Endothelial cell (in vitro differentiated cells): ENCODE results near the gene ERC2. TPM values are rescaled to one million over a fixed set of nuclear protein-coding genes. Genes with fewer than 3 reads are reported as not detected.

Experiments
- DNase-seq: peaks from one replicate; pipeline ENCODE4 v3.0.0; 2021; ENCODE audit warnings: low spot score
- H3K27ac Mint-ChIP-seq: one replicate; pipeline ENCODE4 v1.8.0; 2021; ENCODE audit warnings: mixed read lengths, inconsistent platforms; ENCODE audit not compliant: unreplicated experiment
- H3K27me3 Mint-ChIP-seq: one replicate; pipeline ENCODE4 v1.8.0; 2021; ENCODE audit warnings: mild to moderate bottlenecking, moderate library complexity, mixed read lengths, inconsistent platforms; ENCODE audit not compliant: unreplicated experiment
- H3K36me3 Mint-ChIP-seq: one replicate; pipeline ENCODE4 v1.8.0; 2021; ENCODE audit warnings: mild to moderate bottlenecking, low read depth, mixed read lengths, inconsistent platforms; ENCODE audit not compliant: unreplicated experiment
- H3K4me1 Mint-ChIP-seq: one replicate; pipeline ENCODE4 v1.8.0; 2021; ENCODE audit warnings: mild to moderate bottlenecking, mixed read lengths, inconsistent platforms; ENCODE audit not compliant: unreplicated experiment
- H3K4me3 Mint-ChIP-seq: one replicate; pipeline ENCODE4 v1.8.0; 2021; ENCODE audit warnings: mild to moderate bottlenecking, mixed read lengths, inconsistent platforms; ENCODE audit not compliant: unreplicated experiment
- H3K9me3 Mint-ChIP-seq: one replicate; pipeline ENCODE4 v1.8.0; 2021; ENCODE audit warnings: mixed read lengths, inconsistent platforms; ENCODE audit not compliant: unreplicated experiment
- total RNA-seq: library from RNA; stranded (reverse); fragmentation: NEBNext Ultra II Directional; extraction: Animal tissue kit (Norgen Biotek cat#: 25700); gene quantifications from one replicate; pipeline ENCODE4 v1.2.1, GENCODE V29; 2021; ENCODE audit not compliant: unreplicated experiment
- TF ChIP-seq, protein P1 (sequence below): fragments of 200-600 bp; sonication (generic); IDR thresholded peaks from one replicate; pipeline ENCODE4 v1.5.0; 2021; ENCODE audit warnings: antibody characterized with exemption; ENCODE audit not compliant: unreplicated experiment

Gene ERC2
- total RNA-seq, 1 donor from 2014 or later = 20.5 TPM

DNA sequence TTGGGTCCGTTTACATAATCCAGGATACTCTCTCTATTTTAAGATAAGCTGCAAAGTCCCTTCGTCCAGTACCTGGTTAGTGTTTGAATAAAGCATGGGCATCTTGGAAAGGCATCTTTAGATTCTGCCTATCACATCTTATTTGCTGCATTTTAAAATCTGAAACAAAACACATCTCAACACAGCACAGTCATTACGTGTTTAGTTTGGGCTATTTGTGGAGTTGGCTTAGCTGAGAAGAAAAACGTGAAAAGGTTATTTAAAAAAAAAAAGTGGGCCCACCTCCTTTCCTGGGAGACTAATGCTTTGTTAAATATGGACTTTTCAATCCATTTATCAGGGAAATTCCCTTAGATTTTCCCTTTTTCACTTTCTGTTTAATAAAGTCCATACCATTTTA, 806.7 kb downstream of the ERC2 start:
- no peak overlapping the region for H3K27ac Mint-ChIP-seq
- H3K27me3 Mint-ChIP-seq = peaks cover 2% of the 10 kb centered on the region
- no peaks in the 10 kb centered on the region for H3K36me3 Mint-ChIP-seq
- H3K4me1 Mint-ChIP-seq = peaks cover 10% of the 10 kb centered on the region
- no peaks in the 10 kb centered on the region for H3K9me3 Mint-ChIP-seq
- no peak overlapping the region for H3K4me3 Mint-ChIP-seq
- TF ChIP-seq, protein P1, sequence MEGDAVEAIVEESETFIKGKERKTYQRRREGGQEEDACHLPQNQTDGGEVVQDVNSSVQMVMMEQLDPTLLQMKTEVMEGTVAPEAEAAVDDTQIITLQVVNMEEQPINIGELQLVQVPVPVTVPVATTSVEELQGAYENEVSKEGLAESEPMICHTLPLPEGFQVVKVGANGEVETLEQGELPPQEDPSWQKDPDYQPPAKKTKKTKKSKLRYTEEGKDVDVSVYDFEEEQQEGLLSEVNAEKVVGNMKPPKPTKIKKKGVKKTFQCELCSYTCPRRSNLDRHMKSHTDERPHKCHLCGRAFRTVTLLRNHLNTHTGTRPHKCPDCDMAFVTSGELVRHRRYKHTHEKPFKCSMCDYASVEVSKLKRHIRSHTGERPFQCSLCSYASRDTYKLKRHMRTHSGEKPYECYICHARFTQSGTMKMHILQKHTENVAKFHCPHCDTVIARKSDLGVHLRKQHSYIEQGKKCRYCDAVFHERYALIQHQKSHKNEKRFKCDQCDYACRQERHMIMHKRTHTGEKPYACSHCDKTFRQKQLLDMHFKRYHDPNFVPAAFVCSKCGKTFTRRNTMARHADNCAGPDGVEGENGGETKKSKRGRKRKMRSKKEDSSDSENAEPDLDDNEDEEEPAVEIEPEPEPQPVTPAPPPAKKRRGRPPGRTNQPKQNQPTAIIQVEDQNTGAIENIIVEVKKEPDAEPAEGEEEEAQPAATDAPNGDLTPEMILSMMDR = no peak
- no peak for DNase-seq

DNA sequence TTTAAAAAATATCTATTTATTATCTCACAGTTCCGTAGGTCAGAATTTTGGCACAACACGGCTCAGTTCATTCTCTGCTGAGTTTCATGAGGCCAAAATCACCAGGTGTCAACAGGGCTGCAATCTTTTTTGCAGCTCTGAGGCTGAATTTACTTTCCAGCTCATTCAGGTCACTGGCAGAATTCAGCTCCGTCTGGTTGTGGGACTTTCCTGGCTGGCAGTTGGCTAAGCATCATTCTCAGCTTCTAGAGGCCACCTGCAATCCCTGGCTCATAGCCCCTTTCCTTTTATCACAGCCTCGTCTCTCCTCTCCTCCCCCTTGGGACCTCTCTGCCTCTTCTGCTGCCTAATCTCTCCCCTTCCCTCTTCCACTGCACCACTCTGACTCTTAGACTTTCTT, 807.1 kb downstream of the ERC2 start:
- peaks cover 2% of the 10 kb centered on the region for H3K27me3 Mint-ChIP-seq
- H3K4me1 Mint-ChIP-seq = peaks cover 10% of the 10 kb centered on the region
- no peak for DNase-seq
- no peak overlapping the region for H3K4me3 Mint-ChIP-seq
- no peaks in the 10 kb centered on the region for H3K9me3 Mint-ChIP-seq
- TF ChIP-seq, protein P1 = no peak
- no peak overlapping the region for H3K27ac Mint-ChIP-seq
- no peaks in the 10 kb centered on the region for H3K36me3 Mint-ChIP-seq

DNA sequence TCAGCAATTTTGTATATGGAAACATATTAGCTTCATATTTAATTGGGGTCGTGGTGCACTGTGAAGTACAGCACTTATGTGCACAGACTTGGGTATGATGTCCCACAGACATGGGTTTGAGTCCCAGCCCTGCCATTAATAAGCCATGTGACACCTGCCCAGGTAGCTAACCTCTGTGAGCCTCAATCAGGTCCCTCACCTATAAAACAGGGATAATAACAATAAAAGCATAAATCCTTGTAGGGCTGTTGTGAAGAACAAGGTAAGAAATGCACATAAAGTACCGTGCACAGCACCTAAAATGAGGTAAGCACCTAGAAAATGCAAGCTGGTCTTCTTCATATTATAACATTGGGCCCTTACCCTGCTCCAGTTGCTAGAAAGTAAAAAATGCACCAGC, 807.6 kb downstream of the ERC2 start:
- TF ChIP-seq, protein P1 = no peak
- H3K4me1 Mint-ChIP-seq = peaks cover 10% of the 10 kb centered on the region
- no peak for DNase-seq
- no peak overlapping the region for H3K27ac Mint-ChIP-seq
- H3K36me3 Mint-ChIP-seq = no peaks in the 10 kb centered on the region
- H3K4me3 Mint-ChIP-seq = no peak overlapping the region
- H3K9me3 Mint-ChIP-seq = no peaks in the 10 kb centered on the region
- H3K27me3 Mint-ChIP-seq = peaks cover 2% of the 10 kb centered on the region

DNA sequence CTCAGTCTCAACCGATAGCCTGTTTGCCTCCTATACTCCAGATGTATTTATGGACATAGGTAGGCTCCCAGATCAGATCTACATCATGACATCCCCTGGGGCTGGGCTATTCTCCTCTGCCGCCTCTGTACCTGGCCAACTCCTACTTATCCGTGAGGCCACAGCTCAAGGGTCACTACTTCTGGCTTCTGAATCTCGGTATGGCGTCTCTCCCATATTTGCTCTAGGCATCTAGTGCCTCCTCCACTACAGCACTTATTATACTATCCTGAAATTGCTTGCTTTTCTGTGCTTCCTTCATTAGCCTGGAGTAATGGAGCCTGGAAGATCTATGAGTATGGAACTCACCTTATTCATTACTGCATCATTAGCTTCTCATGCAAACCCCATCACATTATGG, 808.6 kb downstream of the ERC2 start:
- peaks cover 10% of the 10 kb centered on the region for H3K4me1 Mint-ChIP-seq
- no peak for DNase-seq
- H3K27me3 Mint-ChIP-seq = peaks cover 2% of the 10 kb centered on the region
- H3K4me3 Mint-ChIP-seq = no peak overlapping the region
- H3K36me3 Mint-ChIP-seq = no peaks in the 10 kb centered on the region
- no peak overlapping the region for H3K27ac Mint-ChIP-seq
- TF ChIP-seq, protein P1 = no peak
- no peaks in the 10 kb centered on the region for H3K9me3 Mint-ChIP-seq

DNA sequence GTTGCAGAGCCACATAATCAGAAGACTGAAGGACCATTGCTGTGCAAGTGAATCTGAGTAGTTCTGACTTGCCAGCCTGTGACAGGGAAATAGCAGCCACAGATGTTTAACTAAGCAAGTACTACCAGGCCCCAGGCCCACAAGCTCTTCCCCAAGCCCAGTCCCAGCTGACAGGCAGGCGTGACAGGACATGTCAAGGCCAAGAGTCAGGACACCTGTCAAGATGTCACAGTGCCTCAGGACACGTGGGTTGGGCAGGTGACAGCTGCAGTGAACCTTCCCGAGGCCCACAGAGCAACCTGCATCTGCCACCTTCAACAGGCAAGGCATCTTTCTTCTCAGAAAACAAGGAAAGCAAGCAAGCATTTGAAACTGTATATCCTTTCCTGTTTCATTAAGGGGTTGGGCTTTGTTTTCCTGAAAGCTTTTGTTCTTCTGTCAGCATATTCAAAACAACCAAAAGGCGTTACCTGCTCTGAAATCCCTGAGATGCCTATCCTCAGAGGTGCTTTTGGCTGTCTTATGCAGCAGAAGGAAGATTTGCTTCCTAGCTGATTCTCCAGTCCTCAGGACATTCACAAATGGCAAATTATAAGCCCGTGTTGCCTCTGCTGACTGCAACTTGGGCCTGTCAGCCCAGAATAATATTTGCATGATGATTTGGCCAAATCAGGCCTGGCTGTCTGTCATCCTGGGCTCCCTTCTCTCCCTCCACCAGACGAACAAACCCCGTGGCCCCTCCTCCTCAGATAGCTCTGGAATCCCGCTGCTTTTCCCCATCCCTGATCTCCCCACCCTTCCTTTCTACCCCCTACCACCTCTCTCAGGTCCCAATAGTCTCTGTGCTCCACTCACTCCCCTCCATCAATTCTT, 809.3 kb downstream of the ERC2 start:
- TF ChIP-seq, protein P1 = no peak
- H3K36me3 Mint-ChIP-seq = no peaks in the 10 kb centered on the region
- no peak overlapping the region for H3K4me3 Mint-ChIP-seq
- H3K4me1 Mint-ChIP-seq = peaks cover 10% of the 10 kb centered on the region
- no peak for DNase-seq
- H3K27me3 Mint-ChIP-seq = peaks cover 2% of the 10 kb centered on the region
- H3K9me3 Mint-ChIP-seq = no peaks in the 10 kb centered on the region
- H3K27ac Mint-ChIP-seq = no peak overlapping the region
